KMS-11 (cell line): ENCODE measurements around the gene ATP4B.

Experiments used
- H2AFZ ChIP-seq: fragments of 200-600 bp; sonication (generic); 2 replicates; pipeline ENCODE4 v1.6.1; 2016; ENCODE audit warnings: antibody characterized with exemption, mixed run types, low read depth
- H3K27ac ChIP-seq: fragments of 200-600 bp; sonication (generic); 2 replicates; pipeline ENCODE4 v1.6.1; 2016; ENCODE audit warnings: mild to moderate bottlenecking, mixed run types
- H3K27me3 ChIP-seq: fragments of 200-600 bp; sonication (generic); 2 replicates; pipeline ENCODE4 v1.6.1; 2017; ENCODE audit warnings: mild to moderate bottlenecking, low read depth, mixed run types, moderate library complexity; ENCODE audit not compliant: insufficient read depth
- H3K36me3 ChIP-seq: fragments of 200-600 bp; sonication (generic); 2 replicates; pipeline ENCODE4 v1.6.1; 2017; ENCODE audit warnings: mild to moderate bottlenecking, mixed run types; ENCODE audit not compliant: insufficient read depth
- H3K4me1 ChIP-seq: fragments of 200-600 bp; sonication (generic); 2 replicates; pipeline ENCODE4 v1.6.1; 2016; ENCODE audit warnings: mild to moderate bottlenecking, low read depth, mixed run types; ENCODE audit not compliant: poor library complexity, severe bottlenecking
- H3K4me2 ChIP-seq: fragments of 200-600 bp; sonication (generic); 2 replicates; pipeline ENCODE4 v1.7.0; 2016; ENCODE audit warnings: mild to moderate bottlenecking, mixed run types
- H3K4me3 ChIP-seq: fragments of 200-600 bp; sonication (generic); IDR thresholded peaks from 2 replicates; pipeline ENCODE4 v1.6.1; 2017; ENCODE audit warnings: low read depth, low read length, mixed read lengths; ENCODE audit not compliant: insufficient read depth
- H3K79me2 ChIP-seq: fragments of 200-600 bp; sonication (generic); 2 replicates; pipeline ENCODE4 v1.6.1; 2016; ENCODE audit warnings: low read depth, mixed run types; ENCODE audit not compliant: insufficient read depth
- H3K9ac ChIP-seq: fragments of 200-600 bp; sonication (generic); 2 replicates; pipeline ENCODE4 v1.6.1; 2016; ENCODE audit warnings: mild to moderate bottlenecking, mixed run types
- H4K20me1 ChIP-seq: fragments of 200-600 bp; sonication (generic); 2 replicates; pipeline ENCODE4 v1.6.1; 2016; ENCODE audit warnings: mild to moderate bottlenecking, mixed run types; ENCODE audit not compliant: insufficient read depth
- TF ChIP-seq, protein P1 (sequence below): fragments of 200-600 bp; sonication (generic); conservative IDR thresholded peaks from 2 replicates; pipeline ENCODE4 v1.6.1; 2017; ENCODE audit warnings: low read depth, mild to moderate bottlenecking, antibody characterized with exemption, low read length, moderate library complexity, mixed read lengths

The ATP4B gene

DNA sequence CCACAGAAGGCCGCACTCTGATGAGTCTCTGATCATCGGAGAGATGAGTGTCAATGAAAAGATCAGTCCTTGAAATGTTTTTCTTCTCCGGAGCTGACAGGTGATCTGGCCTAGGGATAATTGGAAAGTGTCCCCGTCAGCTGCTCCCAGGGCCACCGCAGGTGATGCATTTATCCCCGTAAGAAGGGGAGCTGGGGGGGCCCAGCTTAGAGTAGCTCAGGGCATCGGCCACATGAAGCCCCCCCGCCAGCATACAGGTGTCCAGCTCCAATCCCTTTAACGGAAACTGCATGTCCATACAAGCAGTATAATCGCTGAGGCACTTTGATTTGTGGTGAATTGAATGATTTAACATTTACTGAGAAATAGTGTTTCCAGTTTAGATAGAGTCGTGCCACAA lies 27.7 kb downstream of the ATP4B start:
- Histone ChIP-seq H3K79me2 (peaks cover 5% of the 10 kb centered on the region; the same call in 1 of the 2 replicates), H3K4me1 (no peaks in the 10 kb centered on the region), H3K4me3 (no peak overlapping the region), H3K4me2 (no peak overlapping the region), H2AFZ (no peak overlapping the region), H3K9ac (no peak overlapping the region), H4K20me1 (no peaks in the 10 kb centered on the region), H3K27ac (no peak overlapping the region), H3K27me3 (no peaks in the 10 kb centered on the region), H3K36me3 (no peaks in the 10 kb centered on the region)
- TF ChIP-seq, protein P1, sequence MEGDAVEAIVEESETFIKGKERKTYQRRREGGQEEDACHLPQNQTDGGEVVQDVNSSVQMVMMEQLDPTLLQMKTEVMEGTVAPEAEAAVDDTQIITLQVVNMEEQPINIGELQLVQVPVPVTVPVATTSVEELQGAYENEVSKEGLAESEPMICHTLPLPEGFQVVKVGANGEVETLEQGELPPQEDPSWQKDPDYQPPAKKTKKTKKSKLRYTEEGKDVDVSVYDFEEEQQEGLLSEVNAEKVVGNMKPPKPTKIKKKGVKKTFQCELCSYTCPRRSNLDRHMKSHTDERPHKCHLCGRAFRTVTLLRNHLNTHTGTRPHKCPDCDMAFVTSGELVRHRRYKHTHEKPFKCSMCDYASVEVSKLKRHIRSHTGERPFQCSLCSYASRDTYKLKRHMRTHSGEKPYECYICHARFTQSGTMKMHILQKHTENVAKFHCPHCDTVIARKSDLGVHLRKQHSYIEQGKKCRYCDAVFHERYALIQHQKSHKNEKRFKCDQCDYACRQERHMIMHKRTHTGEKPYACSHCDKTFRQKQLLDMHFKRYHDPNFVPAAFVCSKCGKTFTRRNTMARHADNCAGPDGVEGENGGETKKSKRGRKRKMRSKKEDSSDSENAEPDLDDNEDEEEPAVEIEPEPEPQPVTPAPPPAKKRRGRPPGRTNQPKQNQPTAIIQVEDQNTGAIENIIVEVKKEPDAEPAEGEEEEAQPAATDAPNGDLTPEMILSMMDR = no peak

DNA sequence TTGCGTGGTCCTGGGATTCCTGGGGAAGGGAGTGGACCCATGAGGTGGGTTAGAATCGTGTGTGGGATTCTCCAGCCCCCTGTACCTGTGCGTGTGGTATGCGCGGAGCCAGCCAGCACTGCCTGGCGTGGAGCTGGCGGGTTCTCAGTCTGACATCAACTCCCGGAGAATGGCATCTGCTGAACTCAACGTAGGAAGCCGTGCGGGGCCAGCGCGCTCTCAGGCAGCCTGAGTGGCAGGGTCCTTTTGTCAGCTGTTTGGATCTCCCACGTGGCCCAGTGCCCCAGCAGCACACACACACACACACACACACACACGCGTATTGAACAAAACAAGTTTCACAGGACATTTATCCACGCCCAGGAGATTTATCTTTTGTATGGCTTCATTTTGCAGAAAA lies 28.1 kb downstream of the ATP4B start:
- H3K79me2 ChIP-seq = peaks cover 5% of the 10 kb centered on the region; the same call in 1 of the 2 replicates
- H3K36me3 ChIP-seq = no peaks in the 10 kb centered on the region
- H3K9ac ChIP-seq = no peak overlapping the region
- no peak overlapping the region for H3K27ac ChIP-seq
- H3K4me3 ChIP-seq = no peak overlapping the region
- no peak overlapping the region for H2AFZ ChIP-seq
- TF ChIP-seq, protein P1 = no peak
- no peaks in the 10 kb centered on the region for H3K27me3 ChIP-seq
- no peaks in the 10 kb centered on the region for H3K4me1 ChIP-seq
- H3K4me2 ChIP-seq = no peak overlapping the region
- no peaks in the 10 kb centered on the region for H4K20me1 ChIP-seq

DNA sequence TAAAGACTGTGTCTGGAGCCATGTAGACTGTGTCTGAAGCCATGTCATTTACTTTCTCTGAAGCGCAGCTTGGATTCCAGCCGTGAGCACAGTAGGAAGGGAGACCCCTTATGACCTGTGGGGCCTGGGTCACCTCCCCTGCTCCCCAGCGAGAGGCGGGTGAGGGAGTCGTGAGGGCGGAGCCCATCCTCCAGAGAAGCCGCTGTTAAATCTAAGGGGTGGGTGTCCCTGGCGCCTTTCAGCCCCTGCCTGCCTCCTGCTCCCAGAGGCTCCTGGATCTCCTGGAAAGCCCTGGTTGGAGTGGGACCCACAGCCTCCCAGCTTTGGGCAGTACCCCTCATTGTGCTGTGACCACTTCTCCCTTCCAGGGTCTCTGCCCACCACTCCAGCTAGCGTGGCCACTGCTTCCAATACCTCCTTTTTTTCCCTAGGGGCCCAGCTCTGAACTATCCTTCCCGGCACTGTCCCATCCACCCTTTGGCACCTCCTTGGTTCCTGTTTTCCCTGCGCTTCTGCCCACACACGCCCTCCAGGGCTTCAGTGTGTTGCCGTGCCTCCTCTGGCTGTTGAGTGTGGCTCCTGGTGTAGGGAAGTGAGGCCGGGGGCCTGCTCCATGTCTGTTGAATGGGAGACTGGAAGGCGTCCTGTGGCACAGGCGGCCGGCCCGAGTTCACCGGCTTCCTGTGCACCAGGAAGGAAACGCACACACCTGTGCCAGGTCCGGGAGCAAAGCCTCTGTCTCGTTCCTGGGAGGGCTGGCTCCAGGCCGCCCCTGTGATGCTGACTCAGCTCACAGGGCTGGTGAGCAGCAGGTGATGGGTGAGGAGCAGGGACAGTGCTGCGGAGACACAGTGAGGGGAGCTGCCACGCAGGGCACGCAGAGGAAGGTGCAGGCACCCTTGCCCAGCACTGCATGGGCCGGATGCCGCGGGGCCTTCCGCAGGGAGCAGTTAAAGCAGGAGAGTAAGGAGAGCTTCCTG lies 29.4 kb downstream of the ATP4B start:
- TF ChIP-seq, protein P1 = no peak
- H3K4me3 ChIP-seq = no peak overlapping the region
- H3K27ac ChIP-seq = no peak overlapping the region
- no peak overlapping the region for H3K9ac ChIP-seq
- peaks cover 10% of the 10 kb centered on the region; the same call in 1 of the 2 replicates for H3K79me2 ChIP-seq
- no peaks in the 10 kb centered on the region for H3K36me3 ChIP-seq
- no peaks in the 10 kb centered on the region for H3K4me1 ChIP-seq
- H2AFZ ChIP-seq = no peak overlapping the region
- no peaks in the 10 kb centered on the region for H4K20me1 ChIP-seq
- H3K4me2 ChIP-seq = no peak overlapping the region
- H3K27me3 ChIP-seq = no peaks in the 10 kb centered on the region

DNA sequence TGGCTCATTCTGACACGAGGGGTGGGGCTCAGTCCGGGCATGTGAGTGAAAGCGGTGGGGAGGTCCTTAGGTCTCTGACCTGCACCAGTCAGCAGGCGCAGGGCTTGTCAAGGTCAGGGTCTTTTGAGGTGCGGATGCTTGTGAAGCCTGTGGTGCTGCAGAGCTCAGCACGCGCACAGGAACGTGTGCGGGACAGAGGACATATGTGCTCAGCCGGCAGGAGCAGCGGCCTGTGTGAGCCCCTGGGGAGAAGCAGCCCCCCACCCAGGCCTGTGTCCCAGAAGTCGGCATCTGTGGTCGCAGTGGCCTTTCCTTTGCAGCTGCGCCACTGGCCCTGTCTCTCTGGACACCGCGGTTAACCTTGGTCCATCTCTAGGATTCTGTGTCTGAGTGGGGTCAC lies 30.9 kb downstream of the ATP4B start:
- Histone ChIP-seq H4K20me1 (no peaks in the 10 kb centered on the region), H2AFZ (no peak overlapping the region)
- TF ChIP-seq, protein P1 = no peak

More for the DNA sequence above, 30.9 kb downstream of the ATP4B start:
- no peak overlapping the region for H3K27ac ChIP-seq
- no peak overlapping the region for H3K4me3 ChIP-seq
- no peak overlapping the region for H3K9ac ChIP-seq
- no peak overlapping the region for H3K4me2 ChIP-seq
- H3K79me2 ChIP-seq = peaks cover 10% of the 10 kb centered on the region; the same call in 1 of the 2 replicates
- H3K36me3 ChIP-seq = no peaks in the 10 kb centered on the region
- no peaks in the 10 kb centered on the region for H3K4me1 ChIP-seq
- H3K27me3 ChIP-seq = no peaks in the 10 kb centered on the region
